Stomach (tissue), 4 donors: ENCODE data around the gene AMER3.

Source experiments
- CTCF ChIP-seq, 7 experiments: fragments of 450-650 bp in 4 of 7; fragments of 200-600 bp in 3 of 7; sonication (generic) in 3 of 7; IDR thresholded peaks; one replicate each; pipeline ENCODE4 v1.5.1; 2016 to 2019; ENCODE audit warnings: antibody characterized with exemption in 7 of 7, control low read depth in 2 of 7, mild to moderate bottlenecking in 1 of 7
- EP300 ChIP-seq: sonication (generic); formaldehyde crosslinking; IDR thresholded peaks from one replicate; pipeline ENCODE4 v1.6.1; 2017; ENCODE audit warnings: antibody characterized with exemption
- POLR2A ChIP-seq, 4 donors: fragments of 450-650 bp; IDR thresholded peaks; one replicate each; pipeline ENCODE4 v1.6.1; 2016; ENCODE audit warnings: antibody characterized with exemption in 4 of 4, control low read depth in 2 of 4, mild to moderate bottlenecking in 1 of 4, moderate library complexity in 1 of 4
- POLR2AphosphoS5 ChIP-seq, 3 donors: sonication (generic); formaldehyde crosslinking; IDR thresholded peaks; one replicate each; pipeline ENCODE4 v1.6.1; 2016; ENCODE audit warnings: antibody characterized with exemption in 3 of 3

- no peak for TF ChIP-seq CTCF (IDR thresholded peaks at IDR 0.05)
- no peak for TF ChIP-seq POLR2AphosphoS5 (IDR thresholded peaks at IDR 0.05)
- TF ChIP-seq POLR2A (IDR thresholded peaks at IDR 0.05): no peak
- no peak for TF ChIP-seq EP300
Observed at GRCh38 chr2:130762910-130763385, 7.6 kb downstream of the AMER3 start.
